GM12878 (cell line): ENCODE results near the gene PCIF1.

Experiments
- CREB1 ChIP-seq: IDR thresholded peaks from 2 replicates; pipeline ENCODE4 v1.6.1; 2012; ENCODE audit warnings: low read depth, mild to moderate bottlenecking, inconsistent platforms
- E2F4 ChIP-seq: IDR thresholded peaks from 2 replicates; pipeline ENCODE4 v1.6.1; 2012; ENCODE audit warnings: low read depth, low read length, improper control_type of control experiment
- ETV6 ChIP-seq, 2 experiments: fragments of 450-650 bp in 1 of 2; IDR thresholded peaks in 1 of 2; conservative IDR thresholded peaks in 1 of 2; 2 replicates each; pipeline ENCODE4 v1.6.1; 2014; ENCODE audit warnings: antibody characterized with exemption in 1 of 2, borderline replicate concordance in 1 of 2, low read depth in 1 of 2, mild to moderate bottlenecking in 1 of 2, moderate library complexity in 1 of 2
- EZH2 ChIP-seq: IDR thresholded peaks from 2 replicates; pipeline ENCODE4 v1.6.1; 2012; ENCODE audit warnings: low read depth, mild to moderate bottlenecking, control low read depth, inconsistent platforms, low read length, borderline replicate concordance; ENCODE audit not compliant: control insufficient read depth
- MYC ChIP-seq: IDR thresholded peaks from 2 replicates; pipeline ENCODE4 v1.6.1; 2011; ENCODE audit warnings: mild to moderate bottlenecking, low read length, moderate library complexity, inconsistent platforms; ENCODE audit not compliant: insufficient read depth, insufficient replicate concordance, insufficient read length, severe bottlenecking
- NR2C2 ChIP-seq: IDR thresholded peaks from 2 replicates; pipeline ENCODE4 v1.6.1; 2011; ENCODE audit warnings: borderline replicate concordance, low read depth; ENCODE audit not compliant: control insufficient read depth, insufficient read length
- POLR2AphosphoS5 ChIP-seq: IDR thresholded peaks from 2 replicates; pipeline ENCODE4 v1.6.1; 2011; ENCODE audit warnings: mild to moderate bottlenecking, low read length, inconsistent platforms
- RELA ChIP-seq: fragments of 450-650 bp; IDR thresholded peaks from 2 replicates; pipeline ENCODE4 v1.8.0; 2014; ENCODE audit warnings: borderline replicate concordance; ENCODE audit not compliant: partially characterized antibody
- SIN3A ChIP-seq: IDR thresholded peaks from 2 replicates; pipeline ENCODE4 v1.6.1; 2012; ENCODE audit warnings: low read depth, low read length, improper control_type of control experiment
- TCF7 ChIP-seq: IDR thresholded peaks from 2 replicates; pipeline ENCODE4 v1.6.1; 2014; ENCODE audit warnings: antibody characterized with exemption, borderline replicate concordance
- YY1 ChIP-seq: IDR thresholded peaks from 2 replicates; pipeline ENCODE4 v1.6.1; 2011; ENCODE audit warnings: low read depth, mild to moderate bottlenecking, low read length
- TF ChIP-seq, protein P1 (sequence below), 3 experiments: IDR thresholded peaks in 2 of 3; conservative IDR thresholded peaks in 1 of 3; 2 replicates each; pipeline ENCODE4 v1.5.1; 2011; ENCODE audit warnings: low read depth in 3 of 3, low read length in 3 of 3, mild to moderate bottlenecking in 3 of 3, control low read depth in 2 of 3, moderate library complexity in 2 of 3, inconsistent platforms in 1 of 3, mixed read lengths in 1 of 3; ENCODE audit not compliant: control insufficient read depth in 2 of 3, insufficient read depth in 1 of 3; ENCODE audit errors: extremely low read depth in 1 of 3
- TF ChIP-seq, protein P2 (sequence below): IDR thresholded peaks from 2 replicates; pipeline ENCODE4 v1.6.1; 2012; ENCODE audit warnings: mild to moderate bottlenecking, low read depth, low read length
- TF ChIP-seq, protein P3 (sequence below): IDR thresholded peaks from 2 replicates; pipeline ENCODE4 v1.6.1; 2011; ENCODE audit warnings: borderline replicate concordance, low read depth, mild to moderate bottlenecking, moderate library complexity, mixed read lengths, low read length; ENCODE audit not compliant: insufficient read depth; ENCODE audit errors: extremely low read length

DNA sequence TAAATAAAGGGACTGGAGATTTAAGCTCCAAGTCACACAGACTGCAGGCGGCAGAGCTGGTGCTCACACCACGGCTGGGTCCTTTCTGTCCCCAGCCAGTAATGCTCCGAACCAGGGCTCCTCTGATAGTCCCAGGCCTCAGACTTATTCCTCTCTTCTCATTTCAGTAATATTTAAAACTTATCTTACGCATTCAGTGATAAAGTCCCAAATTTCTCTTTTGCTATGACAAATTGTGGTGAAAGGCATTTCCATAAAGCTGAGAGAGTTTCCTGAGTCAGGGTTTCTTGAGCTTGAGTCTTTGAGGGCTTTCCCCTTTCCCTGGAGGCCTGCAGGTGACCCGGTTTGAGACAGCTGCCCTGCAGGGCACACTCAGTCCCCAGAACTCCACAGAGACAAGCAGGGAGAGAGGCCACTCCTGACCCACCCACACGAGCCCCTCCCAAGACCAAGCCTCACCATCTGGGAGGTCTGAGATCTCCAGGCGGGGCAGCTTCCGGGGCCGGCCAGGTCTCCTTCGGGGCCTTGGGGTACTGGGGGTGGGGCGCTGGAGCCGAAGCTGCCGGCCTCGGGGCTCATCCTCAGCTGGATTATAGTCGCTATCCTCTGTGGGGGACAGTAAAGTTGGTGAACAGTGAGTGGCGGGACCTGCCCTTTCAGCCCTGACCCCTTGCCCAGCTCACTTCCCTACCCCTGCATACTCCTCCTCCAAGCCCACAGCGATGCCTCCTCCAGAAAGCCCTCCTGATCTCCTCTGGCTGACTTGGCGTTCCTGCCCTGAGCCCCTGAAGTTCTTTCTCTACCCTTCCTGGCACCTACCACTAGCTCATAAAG lies 30.9 kb downstream of the PCIF1 start:
- no peak for TF ChIP-seq E2F4
- no peak for TF ChIP-seq SIN3A
- no peak for TF ChIP-seq MYC
- TF ChIP-seq, protein P1, sequence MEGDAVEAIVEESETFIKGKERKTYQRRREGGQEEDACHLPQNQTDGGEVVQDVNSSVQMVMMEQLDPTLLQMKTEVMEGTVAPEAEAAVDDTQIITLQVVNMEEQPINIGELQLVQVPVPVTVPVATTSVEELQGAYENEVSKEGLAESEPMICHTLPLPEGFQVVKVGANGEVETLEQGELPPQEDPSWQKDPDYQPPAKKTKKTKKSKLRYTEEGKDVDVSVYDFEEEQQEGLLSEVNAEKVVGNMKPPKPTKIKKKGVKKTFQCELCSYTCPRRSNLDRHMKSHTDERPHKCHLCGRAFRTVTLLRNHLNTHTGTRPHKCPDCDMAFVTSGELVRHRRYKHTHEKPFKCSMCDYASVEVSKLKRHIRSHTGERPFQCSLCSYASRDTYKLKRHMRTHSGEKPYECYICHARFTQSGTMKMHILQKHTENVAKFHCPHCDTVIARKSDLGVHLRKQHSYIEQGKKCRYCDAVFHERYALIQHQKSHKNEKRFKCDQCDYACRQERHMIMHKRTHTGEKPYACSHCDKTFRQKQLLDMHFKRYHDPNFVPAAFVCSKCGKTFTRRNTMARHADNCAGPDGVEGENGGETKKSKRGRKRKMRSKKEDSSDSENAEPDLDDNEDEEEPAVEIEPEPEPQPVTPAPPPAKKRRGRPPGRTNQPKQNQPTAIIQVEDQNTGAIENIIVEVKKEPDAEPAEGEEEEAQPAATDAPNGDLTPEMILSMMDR (IDR thresholded peaks at IDR 0.05 in 2 of 3, conservative IDR thresholded peaks at IDR 0.05 in 1 of 3; ENCODE audit: control insufficient read depth in 2 of 3, extremely low read depth in 1 of 3, insufficient read depth in 1 of 3, low read depth in 3 of 3, low read length in 3 of 3): no peak
- no peak for TF ChIP-seq YY1
- TF ChIP-seq CREB1: no peak
- TF ChIP-seq EZH2: no peak
- TF ChIP-seq, protein P2, sequence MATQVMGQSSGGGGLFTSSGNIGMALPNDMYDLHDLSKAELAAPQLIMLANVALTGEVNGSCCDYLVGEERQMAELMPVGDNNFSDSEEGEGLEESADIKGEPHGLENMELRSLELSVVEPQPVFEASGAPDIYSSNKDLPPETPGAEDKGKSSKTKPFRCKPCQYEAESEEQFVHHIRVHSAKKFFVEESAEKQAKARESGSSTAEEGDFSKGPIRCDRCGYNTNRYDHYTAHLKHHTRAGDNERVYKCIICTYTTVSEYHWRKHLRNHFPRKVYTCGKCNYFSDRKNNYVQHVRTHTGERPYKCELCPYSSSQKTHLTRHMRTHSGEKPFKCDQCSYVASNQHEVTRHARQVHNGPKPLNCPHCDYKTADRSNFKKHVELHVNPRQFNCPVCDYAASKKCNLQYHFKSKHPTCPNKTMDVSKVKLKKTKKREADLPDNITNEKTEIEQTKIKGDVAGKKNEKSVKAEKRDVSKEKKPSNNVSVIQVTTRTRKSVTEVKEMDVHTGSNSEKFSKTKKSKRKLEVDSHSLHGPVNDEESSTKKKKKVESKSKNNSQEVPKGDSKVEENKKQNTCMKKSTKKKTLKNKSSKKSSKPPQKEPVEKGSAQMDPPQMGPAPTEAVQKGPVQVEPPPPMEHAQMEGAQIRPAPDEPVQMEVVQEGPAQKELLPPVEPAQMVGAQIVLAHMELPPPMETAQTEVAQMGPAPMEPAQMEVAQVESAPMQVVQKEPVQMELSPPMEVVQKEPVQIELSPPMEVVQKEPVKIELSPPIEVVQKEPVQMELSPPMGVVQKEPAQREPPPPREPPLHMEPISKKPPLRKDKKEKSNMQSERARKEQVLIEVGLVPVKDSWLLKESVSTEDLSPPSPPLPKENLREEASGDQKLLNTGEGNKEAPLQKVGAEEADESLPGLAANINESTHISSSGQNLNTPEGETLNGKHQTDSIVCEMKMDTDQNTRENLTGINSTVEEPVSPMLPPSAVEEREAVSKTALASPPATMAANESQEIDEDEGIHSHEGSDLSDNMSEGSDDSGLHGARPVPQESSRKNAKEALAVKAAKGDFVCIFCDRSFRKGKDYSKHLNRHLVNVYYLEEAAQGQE: no peak
- no peak for TF ChIP-seq RELA
- TF ChIP-seq, protein P3, sequence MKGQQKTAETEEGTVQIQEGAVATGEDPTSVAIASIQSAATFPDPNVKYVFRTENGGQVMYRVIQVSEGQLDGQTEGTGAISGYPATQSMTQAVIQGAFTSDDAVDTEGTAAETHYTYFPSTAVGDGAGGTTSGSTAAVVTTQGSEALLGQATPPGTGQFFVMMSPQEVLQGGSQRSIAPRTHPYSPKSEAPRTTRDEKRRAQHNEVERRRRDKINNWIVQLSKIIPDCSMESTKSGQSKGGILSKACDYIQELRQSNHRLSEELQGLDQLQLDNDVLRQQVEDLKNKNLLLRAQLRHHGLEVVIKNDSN: no peak
- no peak for TF ChIP-seq POLR2AphosphoS5
- no peak for TF ChIP-seq TCF7
- no peak for TF ChIP-seq NR2C2
- no peak for TF ChIP-seq ETV6 (conservative IDR thresholded peaks at IDR 0.05 in 1 of 2, IDR thresholded peaks at IDR 0.05 in 1 of 2; ENCODE audit: borderline replicate concordance in 1 of 2, low read depth in 1 of 2)
